Breast epithelium (tissue), 3 donors: ENCODE data around the gene CELF1.

Experiments used
- CTCF ChIP-seq, 3 donors: fragments of 450-650 bp; IDR thresholded peaks; one replicate each; pipeline ENCODE4 v1.5.1; 2016 to 2017; ENCODE audit warnings: antibody characterized with exemption in 3 of 3, mild to moderate bottlenecking in 3 of 3, moderate library complexity in 3 of 3
- POLR2AphosphoS5 ChIP-seq, 3 donors: sonication (generic); formaldehyde crosslinking; IDR thresholded peaks; one replicate each; pipeline ENCODE4 v1.6.1; 2017; ENCODE audit warnings: antibody characterized with exemption in 3 of 3

GRCh38 chr11:47461876-47462275 is 91.1 kb downstream of the CELF1 start:
- no peak for TF ChIP-seq CTCF (IDR thresholded peaks at IDR 0.05)
- TF ChIP-seq POLR2AphosphoS5 (IDR thresholded peaks at IDR 0.05): no peak
